ENCODE measurements around the gene CCDC148.

GRCh38 chr2:158378926-158379325 lies 77.6 kb downstream of the CCDC148 start:
- TF ChIP-seq CTCF (IDR thresholded peaks at IDR 0.05) (no peak), POLR2A (IDR thresholded peaks at IDR 0.05) (no peak)

Measured in Peyer's patch (tissue), 4 donors.